ENCODE results near the gene LIPA.

DNA sequence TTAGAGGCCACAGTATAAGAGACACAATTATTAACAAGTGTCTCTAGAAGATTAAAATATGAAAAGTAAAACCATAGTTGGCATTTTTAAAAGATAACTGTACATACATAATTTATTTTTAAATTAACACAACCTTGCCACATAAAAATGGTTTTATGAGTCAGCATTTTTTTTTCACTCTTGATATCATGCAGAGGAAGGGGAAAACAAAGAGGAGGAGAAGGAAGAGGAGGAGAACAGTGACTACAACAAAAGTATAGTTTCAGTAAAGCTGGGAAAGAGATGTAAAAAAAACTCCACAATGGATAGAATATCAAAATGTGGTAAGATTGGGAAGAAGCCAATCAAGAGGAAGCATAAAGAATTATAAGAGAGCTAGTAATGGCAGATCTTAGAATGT lies 78.5 kb downstream of the LIPA start:
- TF ChIP-seq GATA2 (IDR thresholded peaks at IDR 0.05; ENCODE audit: low read depth, low read length) (no peak), GATA3 (IDR thresholded peaks at IDR 0.05; ENCODE audit: low read depth, low read length) (no peak)

All from SH-SY5Y (cell line).